ENCODE measurements around the gene QSOX2. TPM values are rescaled to one million over a fixed set of nuclear protein-coding genes. Genes with fewer than 3 reads are reported as not detected.

The QSOX2 gene
- total and polyA plus RNA-seq, 8 donors = 1.5 to 33.5 (median 5.4) TPM

DNA sequence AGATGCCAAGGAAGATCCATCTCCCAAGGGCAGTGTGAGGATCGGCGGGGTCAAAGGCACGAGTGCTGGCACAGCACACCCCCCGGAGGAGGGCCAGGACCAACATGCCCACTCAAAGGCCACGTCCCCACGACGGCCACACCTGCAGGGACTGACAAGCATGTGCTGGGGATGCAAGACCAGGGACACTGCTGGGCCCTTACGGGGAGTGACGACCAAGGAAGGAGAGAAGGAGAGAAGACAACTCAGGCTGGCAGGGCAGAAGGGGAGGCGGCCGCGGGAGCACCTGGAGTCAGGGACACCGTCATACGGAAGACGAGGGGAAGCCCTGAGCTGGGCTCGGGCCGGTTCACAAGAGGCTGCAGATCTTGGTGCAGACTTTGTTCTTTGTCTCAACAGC, 10.4 kb downstream of the QSOX2 start:
- WGBS, 5 donors = 91 to 96% (median 96%) methylated on average over 17 of the region's 17 CpGs
- TF ChIP-seq, protein P1, sequence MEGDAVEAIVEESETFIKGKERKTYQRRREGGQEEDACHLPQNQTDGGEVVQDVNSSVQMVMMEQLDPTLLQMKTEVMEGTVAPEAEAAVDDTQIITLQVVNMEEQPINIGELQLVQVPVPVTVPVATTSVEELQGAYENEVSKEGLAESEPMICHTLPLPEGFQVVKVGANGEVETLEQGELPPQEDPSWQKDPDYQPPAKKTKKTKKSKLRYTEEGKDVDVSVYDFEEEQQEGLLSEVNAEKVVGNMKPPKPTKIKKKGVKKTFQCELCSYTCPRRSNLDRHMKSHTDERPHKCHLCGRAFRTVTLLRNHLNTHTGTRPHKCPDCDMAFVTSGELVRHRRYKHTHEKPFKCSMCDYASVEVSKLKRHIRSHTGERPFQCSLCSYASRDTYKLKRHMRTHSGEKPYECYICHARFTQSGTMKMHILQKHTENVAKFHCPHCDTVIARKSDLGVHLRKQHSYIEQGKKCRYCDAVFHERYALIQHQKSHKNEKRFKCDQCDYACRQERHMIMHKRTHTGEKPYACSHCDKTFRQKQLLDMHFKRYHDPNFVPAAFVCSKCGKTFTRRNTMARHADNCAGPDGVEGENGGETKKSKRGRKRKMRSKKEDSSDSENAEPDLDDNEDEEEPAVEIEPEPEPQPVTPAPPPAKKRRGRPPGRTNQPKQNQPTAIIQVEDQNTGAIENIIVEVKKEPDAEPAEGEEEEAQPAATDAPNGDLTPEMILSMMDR (IDR thresholded peaks at IDR 0.05) = no peak
- TF ChIP-seq POLR2AphosphoS5 (IDR thresholded peaks at IDR 0.05) (no peak), EP300 (IDR thresholded peaks at IDR 0.05) (no peak), POLR2A (IDR thresholded peaks at IDR 0.05) (no peak)
- Histone ChIP-seq H3K27me3 (no peaks in the 10 kb centered on the region), H3K9me3 (no peaks in the 10 kb centered on the region), H3K4me3 (no peak overlapping the region), H3K36me3 (peaks cover 13 to 53% (median 37%) of the 10 kb centered on the region in 4 donors), H3K27ac (no peak overlapping the region), H3K4me1 (peaks cover 3 to 26% (median 9%) of the 10 kb centered on the region in 4 donors)
- intact Hi-C loops (cut with DNase I; ENCODE audit: low total_unique reads) = no loop called here
- no peak for DNase-seq

DNA sequence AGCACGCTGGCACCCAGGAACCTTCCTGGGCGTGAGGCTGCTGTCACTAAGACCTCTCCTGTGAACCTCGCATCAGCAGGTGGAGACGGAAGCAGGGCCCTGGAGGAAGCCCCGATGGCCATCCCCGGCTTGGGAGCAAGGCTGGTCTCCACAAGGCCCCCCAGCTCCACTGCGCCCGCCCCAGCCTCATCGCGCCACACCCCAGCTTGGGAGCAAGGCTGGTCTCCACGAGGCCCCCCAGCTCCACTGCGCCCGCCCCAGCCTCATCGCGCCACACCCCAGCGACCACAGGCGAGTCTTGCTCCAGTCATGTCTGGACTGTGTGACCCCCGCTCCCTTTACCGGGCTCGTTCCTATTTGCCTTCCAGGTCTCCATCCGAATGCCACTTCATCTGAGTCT, 11.0 kb downstream of the QSOX2 start:
- DNase-seq = no peak
- TF ChIP-seq POLR2AphosphoS5 (IDR thresholded peaks at IDR 0.05) (no peak), POLR2A (IDR thresholded peaks at IDR 0.05) (no peak)
- TF ChIP-seq, protein P1 (IDR thresholded peaks at IDR 0.05) = no peak
- H3K27me3 ChIP-seq = no peaks in the 10 kb centered on the region
- H3K36me3 ChIP-seq = peaks cover 13 to 53% (median 37%) of the 10 kb centered on the region in 4 donors
- intact Hi-C loops (cut with DNase I; ENCODE audit: low total_unique reads) = no loop called here
- no peak overlapping the region for H3K4me3 ChIP-seq
- peaks cover 0 to 21% (median 6%) of the 10 kb centered on the region in 4 donors for H3K4me1 ChIP-seq
- WGBS, 5 donors = 93 to 95% (median 94%) methylated on average over 19 to 21 of the region's 21 CpGs
- no peak overlapping the region for H3K27ac ChIP-seq
- H3K9me3 ChIP-seq = no peaks in the 10 kb centered on the region

DNA sequence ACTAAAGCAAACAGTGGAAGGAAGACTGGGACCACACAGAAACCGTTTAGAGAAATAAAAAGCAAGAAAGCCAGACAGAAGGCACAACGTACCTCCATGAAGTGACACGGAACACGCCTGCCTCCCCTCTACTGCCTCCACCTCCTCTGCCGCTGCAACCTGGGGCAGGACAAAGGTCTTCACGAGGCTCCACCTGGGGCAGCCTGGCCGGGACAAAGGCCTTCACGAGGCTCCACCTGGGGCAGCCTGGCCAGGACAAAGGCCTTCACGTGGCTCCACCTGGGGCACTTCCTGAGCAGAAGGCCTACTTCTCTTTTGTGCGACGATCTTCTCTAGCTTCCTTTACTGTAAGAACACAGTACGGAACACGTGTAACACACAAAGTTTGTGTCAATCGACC, 11.7 kb downstream of the QSOX2 start:
- 82 to 86% (median 85%) methylated on average over 14 of the region's 14 CpGs for WGBS, 5 donors
- intact Hi-C loops (cut with DNase I; ENCODE audit: low total_unique reads) = no loop called here
- Histone ChIP-seq H3K27ac (no peak overlapping the region), H3K9me3 (no peaks in the 10 kb centered on the region), H3K36me3 (peaks cover 13 to 53% (median 37%) of the 10 kb centered on the region in 4 donors), H3K27me3 (no peaks in the 10 kb centered on the region), H3K4me1 (peaks cover 0 to 13% (median under 1%) of the 10 kb centered on the region in 4 donors), H3K4me3 (no peak overlapping the region)
- DNase-seq = no peak
- TF ChIP-seq EP300 (IDR thresholded peaks at IDR 0.05) (no peak), POLR2AphosphoS5 (IDR thresholded peaks at IDR 0.05) (no peak), POLR2A (IDR thresholded peaks at IDR 0.05) (no peak)
- TF ChIP-seq, protein P1 (IDR thresholded peaks at IDR 0.05) = no peak

DNA sequence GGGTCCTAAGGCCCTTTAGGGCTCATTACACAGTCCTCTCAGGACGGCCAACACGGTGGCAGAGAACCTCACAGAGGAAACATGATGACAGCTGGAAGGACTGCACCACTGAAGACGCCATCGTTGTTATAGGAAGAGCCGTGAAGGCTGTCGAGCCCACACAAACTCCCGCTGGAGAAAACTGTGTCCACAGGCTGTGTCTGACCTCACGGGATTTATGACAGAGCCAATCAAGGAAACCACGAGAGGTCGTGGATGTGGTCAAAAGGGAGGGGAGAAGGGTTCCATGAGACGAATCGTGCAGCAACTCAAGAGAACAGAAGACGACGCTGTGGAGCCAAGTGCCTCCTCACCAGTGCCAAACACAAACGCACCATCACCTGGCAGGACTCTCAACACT, 12.2 kb downstream of the QSOX2 start:
- H3K36me3 ChIP-seq = peaks cover 13 to 53% (median 37%) of the 10 kb centered on the region in 4 donors

More for the DNA sequence above, 12.2 kb downstream of the QSOX2 start:
- TF ChIP-seq POLR2A (IDR thresholded peaks at IDR 0.05) (no peak), EP300 (IDR thresholded peaks at IDR 0.05) (no peak), POLR2AphosphoS5 (IDR thresholded peaks at IDR 0.05) (no peak)
- TF ChIP-seq, protein P1 (IDR thresholded peaks at IDR 0.05) = no peak
- no peaks in the 10 kb centered on the region for H3K27me3 ChIP-seq
- H3K4me1 ChIP-seq = peaks cover 0 to 9% (median 0%) of the 10 kb centered on the region in 4 donors
- no peaks in the 10 kb centered on the region for H3K9me3 ChIP-seq
- H3K4me3 ChIP-seq = no peak overlapping the region
- intact Hi-C loops (cut with DNase I; ENCODE audit: low total_unique reads) = no loop called here
- WGBS, 5 donors = 79 to 85% (median 83%) methylated on average over 15 of the region's 15 CpGs
- H3K27ac ChIP-seq = no peak overlapping the region
- DNase-seq = no peak

Data from stomach (tissue), 9 donors.